Spleen (tissue), 11 donors: ENCODE results near the gene SH3RF1. TPM values are rescaled to one million over a fixed set of nuclear protein-coding genes. Genes with fewer than 3 reads are reported as not detected.

Experiments used
- DNase-seq: peaks from one replicate; pipeline ENCODE4 v3.0.0-alpha.2; 2020
- H3K27ac ChIP-seq, 8 donors: fragments of 200-600 bp; sonication (generic) in 7 of 8; 1 replicate in 4 of 8; 2 replicates in 4 of 8; pipeline versions ENCODE4 v1.5.0 to v1.8.0; 2016 to 2021; ENCODE audit warnings: inconsistent platforms in 4 of 8, mild to moderate bottlenecking in 4 of 8, moderate library complexity in 1 of 8
- H3K27me3 ChIP-seq, 7 donors: fragments of 200-600 bp; sonication (generic) in 6 of 7; replicated peaks in 1 of 7; 1 replicate in 4 of 7; 2 replicates in 3 of 7; pipeline versions ENCODE4 v1.5.0 to v1.8.0; 2016 to 2021; ENCODE audit warnings: inconsistent platforms in 3 of 7, mild to moderate bottlenecking in 1 of 7
- H3K36me3 ChIP-seq, 6 donors: fragments of 200-600 bp; sonication (generic) in 5 of 6; 1 replicate in 4 of 6; 2 replicates in 2 of 6; pipeline versions ENCODE4 v1.5.0 to v1.8.0; 2016 to 2021; ENCODE audit warnings: inconsistent platforms in 2 of 6
- H3K4me1 ChIP-seq, 6 donors: fragments of 200-600 bp; sonication (generic) in 5 of 6; 1 replicate in 3 of 6; 2 replicates in 3 of 6; pipeline versions ENCODE4 v1.5.0 to v1.8.0; 2016 to 2021; ENCODE audit warnings: inconsistent platforms in 3 of 6
- H3K4me3 ChIP-seq, 8 donors: fragments of 200-600 bp; sonication (generic) in 7 of 8; 1 replicate in 4 of 8; 2 replicates in 4 of 8; pipeline versions ENCODE4 v1.5.0 to v1.8.0; 2016 to 2021; ENCODE audit warnings: inconsistent platforms in 4 of 8, mild to moderate bottlenecking in 4 of 8, moderate library complexity in 2 of 8
- H3K9me3 ChIP-seq, 8 donors: fragments of 200-600 bp; sonication (generic) in 7 of 8; 1 replicate in 4 of 8; 2 replicates in 4 of 8; pipeline versions ENCODE4 v1.5.0 to v1.8.0; 2016 to 2021; ENCODE audit warnings: inconsistent platforms in 4 of 8
- CTCF ChIP-seq, 11 experiments: fragments of 200-600 bp in 7 of 11; fragments of 450-650 bp in 4 of 11; sonication (generic) in 4 of 11; IDR thresholded peaks in 8 of 11; conservative IDR thresholded peaks in 3 of 11; 1 replicate in 7 of 11; 2 replicates in 4 of 11; pipeline versions ENCODE4 v1.4.0 to v1.8.0; 2016 to 2021; ENCODE audit warnings: antibody characterized with exemption in 11 of 11, inconsistent platforms in 4 of 11, mild to moderate bottlenecking in 1 of 11
- POLR2A ChIP-seq, 3 donors: fragments of 450-650 bp; IDR thresholded peaks; one replicate each; pipeline ENCODE4 v1.5.1; 2017; ENCODE audit warnings: antibody characterized with exemption in 3 of 3, mild to moderate bottlenecking in 1 of 3
- POLR2AphosphoS5 ChIP-seq, 3 donors: sonication (generic); formaldehyde crosslinking; IDR thresholded peaks; one replicate each; pipeline ENCODE4 v1.5.1; 2017; ENCODE audit warnings: antibody characterized with exemption in 3 of 3
- WGBS, 5 donors: extraction: QIAGEN DNeasy Blood & Tissue Kit in 3 of 5; methylation state at CpG; one replicate each; pipeline versions ENCODE4 v1.1.5 to v1.1.7; 2013 to 2018; 5-methylcytosine and 5-hydroxymethylcytosine counted together
- intact Hi-C: fragments of 100-400 bp; cut with DNase I; formaldehyde crosslinking; loops from one replicate; pipeline ENCODE4 v1.15.0; 2023; ENCODE audit warnings: low total_unique reads
- polyA plus RNA-seq, 3 donors: library from polyadenylated mRNA; stranded (reverse); fragments of 200-250 nt; gene quantifications; one replicate each; pipeline ENCODE4 v1.2.1, GENCODE V29; 2013
- total RNA-seq, 7 donors: library from RNA; depleted of rRNA in 3 of 7; stranded (reverse); fragments of >200 nt in 3 of 7; fragmentation: NEBNext Ultra II Directional in 4 of 7; extraction: Animal tissue kit (Norgen Biotek cat#: 25700) in 4 of 7; gene quantifications; one replicate each; pipeline versions ENCODE4 v1.1.0 to v1.2.1, GENCODE V29; 2016 to 2021
- donor health status: healthy with polysubstance abuse.
- donor health status: DM: no; HTN: no; CAD: no; lungs with moderate emphysema.
- donor health status: DM: no; HTN: no; CAD: no.
- donor health status: Bipolar disorder and iron deficiency.
- donor health status: healthy.
- donor health status: DM: no; HTN: no; CAD: no.
- donor health status: DM: yes; HTN: yes; CAD: no.

Gene SH3RF1
- total and polyA plus RNA-seq, 10 donors: 1.1 to 18.6 (median 10.0) TPM

GRCh38 chr4:169132561-169133305 is 138.0 kb downstream of the SH3RF1 start:
- Histone ChIP-seq H3K27me3 (no peaks in the 10 kb centered on the region), H3K4me3 (no peak overlapping the region), H3K4me1 (no peaks in the 10 kb centered on the region), H3K36me3 (peaks cover 0 to 81% (median 6%) of the 10 kb centered on the region in 6 donors), H3K27ac (no peak overlapping the region), H3K9me3 (no peaks in the 10 kb centered on the region)
- intact Hi-C loops: no loop called here
- no peak for DNase-seq
- 93 to 98% (median 94%) methylated on average over 3 of the region's 3 CpGs for WGBS, 5 donors
- TF ChIP-seq POLR2AphosphoS5 (IDR thresholded peaks at IDR 0.05) (no peak), POLR2A (IDR thresholded peaks at IDR 0.05) (no peak), CTCF (IDR thresholded peaks at IDR 0.05 in 8 of 11, conservative IDR thresholded peaks at IDR 0.05 in 3 of 11) (no peak)

- TF ChIP-seq POLR2AphosphoS5 (IDR thresholded peaks at IDR 0.05): no peak
- TF ChIP-seq CTCF (IDR thresholded peaks at IDR 0.05 in 8 of 11, conservative IDR thresholded peaks at IDR 0.05 in 3 of 11): no peak
- no peak for TF ChIP-seq POLR2A (IDR thresholded peaks at IDR 0.05)
- Histone ChIP-seq H3K27ac (no peak overlapping the region), H3K4me1 (no peaks in the 10 kb centered on the region), H3K36me3 (peaks cover 0 to 88% (median 6%) of the 10 kb centered on the region in 6 donors), H3K9me3 (no peaks in the 10 kb centered on the region), H3K4me3 (no peak overlapping the region), H3K27me3 (no peaks in the 10 kb centered on the region)
- 91 to 98% (median 95%) methylated on average over 9 of the region's 9 CpGs for WGBS, 5 donors
- DNase-seq: no peak
- intact Hi-C loops: no loop called here
Measured at GRCh38 chr4:169131556-169132208, 139.1 kb downstream of the SH3RF1 start.

- WGBS, 5 donors: 89 to 94% (median 93%) methylated on average over 3 of the region's 3 CpGs
- intact Hi-C loops: no loop called here
Measured at GRCh38 chr4:169128902-169129301, 141.9 kb downstream of the SH3RF1 start.

More at GRCh38 chr4:169128902-169129301, 141.9 kb downstream of the SH3RF1 start:
- no peak for DNase-seq
- Histone ChIP-seq H3K4me3 (no peak overlapping the region), H3K4me1 (no peaks in the 10 kb centered on the region), H3K27ac (no peak overlapping the region), H3K27me3 (no peaks in the 10 kb centered on the region), H3K36me3 (peaks cover 0 to 71% (median 2%) of the 10 kb centered on the region in 6 donors), H3K9me3 (no peaks in the 10 kb centered on the region)
- no peak for TF ChIP-seq POLR2AphosphoS5 (IDR thresholded peaks at IDR 0.05)
- TF ChIP-seq CTCF (IDR thresholded peaks at IDR 0.05 in 8 of 11, conservative IDR thresholded peaks at IDR 0.05 in 3 of 11): no peak
- no peak for TF ChIP-seq POLR2A (IDR thresholded peaks at IDR 0.05)
